ENCODE results near the gene TIGAR. TPM values are rescaled to one million over a fixed set of nuclear protein-coding genes. Genes with fewer than 3 reads are reported as not detected.

The TIGAR gene
- total and polyA plus RNA-seq, 2 of the 8 experiments (the other 6 are each of a cell fraction or from before 2014, with no cell fraction given): 3.8 to 26.4 TPM

GRCh38 chr12:4293299-4293965 lies 27.6 kb upstream of the TIGAR start (continued):
- TF ChIP-seq MAX (IDR thresholded peaks at IDR 0.05): no peak
- no peak for TF ChIP-seq TEAD4 (IDR thresholded peaks at IDR 0.05; ENCODE audit: low read depth, low read length)
- no peak for TF ChIP-seq RBBP5 (IDR thresholded peaks at IDR 0.05; ENCODE audit: borderline replicate concordance, low read depth, low read length)
- no peak for TF ChIP-seq NRF1 (IDR thresholded peaks at IDR 0.05; ENCODE audit: low read depth, low read length)
- no peak for TF ChIP-seq POU5F1 (IDR thresholded peaks at IDR 0.05; ENCODE audit: low read depth, low read length)
- no peak for TF ChIP-seq NANOG (IDR thresholded peaks at IDR 0.05; ENCODE audit: insufficient read depth, low read depth, low read length, poor library complexity, severe bottlenecking)
